PC-9 (cell line): ENCODE measurements around the gene FBH1. TPM values are rescaled to one million over a fixed set of nuclear protein-coding genes. Genes with fewer than 3 reads are reported as not detected.
"Not testable (repeated sequence)": the region's sequence is repeated elsewhere in the genome, so short reads cannot be mapped to it uniquely, and the experiment has no call there.

Experiments
- BruUV-seq: library from RNA; stranded (reverse); fragments of 400-500 nt; replicated peaks from 2 replicates; lab custom pipeline; 2021; lab: Mats Ljungman, UMichigan
- CTCF ChIA-PET: fragments of 300-600 bp; sonication (Branson Sonifier 250); formaldehyde crosslinking; loops from one replicate; lab custom pipeline; 2022; ENCODE audit warnings: antibody characterized with exemption; lab: Charles Lee
- POLR2A ChIA-PET: fragments of 300-600 bp; sonication (Branson Sonifier 250); formaldehyde crosslinking; loops from one replicate; lab custom pipeline; 2022; ENCODE audit warnings: antibody characterized with exemption; ENCODE audit not compliant: unreplicated experiment; lab: Charles Lee
- DNase-seq, 2 experiments: peaks; one replicate each; pipeline versions ENCODE4 v3.0.0 to v3.0.0-alpha.2; 2015 to 2022; ENCODE audit warnings: mixed read lengths in 1 of 2
- H2AFZ ChIP-seq: fragments of 200-600 bp; sonication (generic); 2 replicates; pipeline ENCODE4 v1.8.1; 2017; ENCODE audit warnings: antibody characterized with exemption
- H3F3A ChIP-seq: fragments of 200-600 bp; sonication (generic); 2 replicates; pipeline ENCODE4 v1.8.1; 2017; ENCODE audit warnings: antibody characterized with exemption, mild to moderate bottlenecking, low read depth; ENCODE audit not compliant: insufficient read depth
- H3K27ac ChIP-seq: fragments of 200-600 bp; sonication (generic); 2 replicates; pipeline ENCODE4 v1.6.1; 2016; ENCODE audit warnings: mixed run types
- H3K27me3 ChIP-seq: fragments of 200-600 bp; sonication (generic); 2 replicates; pipeline ENCODE4 v1.6.1; 2016; ENCODE audit warnings: low read depth, mixed run types; ENCODE audit not compliant: insufficient read depth
- H3K36me3 ChIP-seq: fragments of 200-600 bp; sonication (generic); 2 replicates; pipeline ENCODE4 v1.6.1; 2016; ENCODE audit warnings: low read depth, mixed run types
- H3K4me1 ChIP-seq: fragments of 200-600 bp; sonication (generic); replicated peaks from 2 replicates; pipeline ENCODE4 v1.6.1; 2016; ENCODE audit warnings: mixed run types; ENCODE audit not compliant: insufficient read depth
- H3K4me2 ChIP-seq: fragments of 200-600 bp; sonication (generic); 2 replicates; pipeline ENCODE4 v1.6.1; 2017; ENCODE audit warnings: mixed run types
- H3K4me3 ChIP-seq: fragments of 200-600 bp; sonication (generic); 2 replicates; pipeline ENCODE4 v1.6.1; 2016; ENCODE audit warnings: mixed run types
- H3K79me2 ChIP-seq: fragments of 200-600 bp; sonication (generic); 2 replicates; pipeline ENCODE4 v1.6.1; 2017; ENCODE audit warnings: low read depth, mixed run types
- H3K9me2 ChIP-seq: fragments of 200-600 bp; sonication (generic); 2 replicates; pipeline ENCODE4 v1.8.1; 2017; ENCODE audit warnings: mild to moderate bottlenecking; ENCODE audit not compliant: insufficient read depth
- H3K9me3 ChIP-seq: fragments of 200-600 bp; sonication (generic); 2 replicates; pipeline ENCODE4 v1.8.1; 2016; ENCODE audit warnings: low read depth; ENCODE audit not compliant: insufficient read depth
- H4K20me1 ChIP-seq: fragments of 200-600 bp; sonication (generic); 2 replicates; pipeline ENCODE4 v1.8.1; 2017; ENCODE audit not compliant: insufficient read depth
- CTCF ChIP-seq: fragments of 200-600 bp; sonication (generic); conservative IDR thresholded peaks from 2 replicates; pipeline ENCODE4 v1.6.1; 2017; ENCODE audit warnings: mixed run types, antibody characterized with exemption, mild to moderate bottlenecking, moderate library complexity
- EZH2 ChIP-seq: fragments of 200-600 bp; sonication (generic); IDR thresholded peaks from 2 replicates; pipeline ENCODE4 v1.8.0; 2017; ENCODE audit warnings: antibody characterized with exemption, low read depth
- intact Hi-C: fragments of 100-400 bp; cut with micrococcal nuclease; formaldehyde crosslinking; loops from one replicate; pipeline ENCODE4 v1.10.0; 2022; ENCODE audit not compliant: unreplicated experiment
- total RNA-seq: library from RNA; stranded (reverse); gene quantifications from 2 replicates; pipeline ENCODE4 v1.2.3, GENCODE V29; 2021

FBH1 gene
- total RNA-seq, 1 experiment from 2014 or later = 68.0 TPM

DNA sequence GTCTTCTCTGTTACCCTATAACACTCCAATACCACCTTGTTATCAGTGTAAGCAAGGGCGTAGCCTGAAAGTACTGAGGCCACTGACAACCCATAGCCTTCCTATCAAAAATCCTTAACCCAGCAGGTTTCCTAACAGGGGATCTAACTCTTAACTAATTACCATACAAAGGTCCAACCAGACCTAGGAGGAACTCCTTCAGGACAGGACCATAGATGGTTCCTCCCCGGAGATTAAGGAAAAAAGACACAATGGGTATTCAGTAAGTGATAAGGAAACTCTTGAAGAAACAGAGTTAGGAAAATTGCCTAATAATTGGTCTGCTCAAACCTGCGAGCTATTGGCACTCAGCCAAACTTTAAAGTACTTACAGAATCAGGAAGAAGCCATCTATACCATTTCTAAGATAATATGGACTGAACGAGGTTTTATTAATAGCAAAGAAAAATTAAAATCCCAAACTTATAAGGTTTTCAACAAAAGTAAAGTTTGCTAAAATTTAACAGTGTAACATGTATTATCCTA, 22.9 kb upstream of the FBH1 start:
- H3K4me3 ChIP-seq, H3K9me3 ChIP-seq, H3K27me3 ChIP-seq, H4K20me1 ChIP-seq, H3F3A ChIP-seq, BruUV-seq, POLR2A ChIA-PET, H3K79me2 ChIP-seq, H2AFZ ChIP-seq, H3K36me3 ChIP-seq, H3K27ac ChIP-seq, H3K9me2 ChIP-seq: not testable (repeated sequence)
- Histone ChIP-seq H3K4me1 (peaks cover 13% of the 10 kb centered on the region), H3K4me2 (peak overlapping the region; percentile 71)
- DNase-seq = peak in 1 of 2 experiments; percentile 35
- intact Hi-C loops = loop anchor here (5.0 kb wide), 1 partner anchor 420 kb away; no protein-coding TSS in a partner anchor
- CTCF ChIA-PET = interaction anchor here (0.6 kb wide), 1 partner anchor 87 kb away, joined by 15 read pairs; no protein-coding TSS in a partner anchor

- H3K9me3 ChIP-seq, H3K9me2 ChIP-seq, H3K36me3 ChIP-seq, H3K79me2 ChIP-seq, H3F3A ChIP-seq, H3K27me3 ChIP-seq, H3K27ac ChIP-seq, H3K4me3 ChIP-seq, DNase-seq, CTCF ChIA-PET, H2AFZ ChIP-seq, H3K4me2 ChIP-seq, H4K20me1 ChIP-seq, BruUV-seq: not testable (repeated sequence)
- POLR2A ChIA-PET = interaction anchor here (0.6 kb wide), 1 partner anchor 408 kb away, joined by 9 read pairs; no protein-coding TSS in a partner anchor
- peaks cover 13% of the 10 kb centered on the region for H3K4me1 ChIP-seq
- intact Hi-C loops = loop anchor here (5.0 kb wide), 1 partner anchor 421 kb away; no protein-coding TSS in a partner anchor
Observed at GRCh38 chr10:5868383-5868782, 21.7 kb upstream of the FBH1 start.

GRCh38 chr10:5869156-5869555, 20.9 kb upstream of the FBH1 start:
- Histone ChIP-seq H3K4me1 (peaks cover 13% of the 10 kb centered on the region), H4K20me1 (no peaks in the 10 kb centered on the region), H3K27ac (no peak overlapping the region), H3K4me3 (no peak overlapping the region), H3K36me3 (no peaks in the 10 kb centered on the region), H3F3A (no peaks in the 10 kb centered on the region), H3K9me3 (no peaks in the 10 kb centered on the region), H3K4me2 (no peak overlapping the region), H3K79me2 (no peaks in the 10 kb centered on the region), H2AFZ (no peak overlapping the region), H3K9me2 (no peaks in the 10 kb centered on the region), H3K27me3 (no peaks in the 10 kb centered on the region)
- no peak for DNase-seq
- ChIA-PET POLR2A (no interaction called here), CTCF (no interaction called here)
- TF ChIP-seq CTCF (no peak), EZH2 (no peak)
- intact Hi-C loops = loop anchor here (5.0 kb wide), 1 partner anchor 422 kb away; no protein-coding TSS in a partner anchor
- no TSS peak for BruUV-seq

DNA sequence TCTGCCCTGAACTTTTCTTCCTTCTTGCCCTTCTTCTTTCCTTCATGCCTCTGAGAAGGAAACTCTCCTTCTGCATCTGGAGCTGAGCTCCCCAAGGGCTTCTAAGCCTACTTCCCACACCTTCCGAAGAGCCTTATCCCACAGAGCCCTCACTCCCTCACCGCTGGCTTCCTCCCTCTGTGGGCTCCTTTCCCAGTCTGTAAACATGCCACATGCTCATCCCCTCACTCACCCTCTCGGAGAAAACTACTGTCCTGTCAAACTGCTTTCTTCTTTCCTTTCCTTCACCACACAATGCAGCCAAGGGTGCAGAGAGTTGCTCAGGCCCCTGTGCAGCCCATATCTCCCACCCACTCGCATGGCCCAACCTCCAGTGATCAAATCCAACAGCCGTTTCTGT, 18.4 kb upstream of the FBH1 start:
- H3K27ac ChIP-seq = no peak overlapping the region
- POLR2A ChIA-PET = no interaction called here

More for the DNA sequence above, 18.4 kb upstream of the FBH1 start:
- Histone ChIP-seq H3K4me3 (no peak overlapping the region), H3K79me2 (no peaks in the 10 kb centered on the region), H3K27me3 (no peaks in the 10 kb centered on the region), H3K4me2 (no peak overlapping the region), H3K4me1 (peaks cover 13% of the 10 kb centered on the region), H3K36me3 (no peaks in the 10 kb centered on the region), H4K20me1 (no peaks in the 10 kb centered on the region), H3K9me3 (no peaks in the 10 kb centered on the region), H3F3A (no peaks in the 10 kb centered on the region), H3K9me2 (no peaks in the 10 kb centered on the region), H2AFZ (no peak overlapping the region)
- CTCF ChIA-PET = no interaction called here
- intact Hi-C loops = loop anchor here (10.0 kb wide), 1 partner anchor 187 kb away; the partner anchor contains the start of gene TASOR2
- no TSS peak for BruUV-seq
- TF ChIP-seq EZH2 = no peak
- TF ChIP-seq CTCF = no peak
- no peak for DNase-seq
